GM12878 (cell line): ENCODE results near the gene ZCCHC17. TPM values are rescaled to one million over a fixed set of nuclear protein-coding genes. Genes with fewer than 3 reads are reported as not detected.

ENCODE experiments used
- ATAC-seq: fragments of 200-7000 bp; cut with Tn5 transposase; 3 replicates; pipeline ENCODE4 v1.9.1; 2020; ENCODE audit warnings: mild to moderate bottlenecking, moderate library complexity
- BruUV-seq: library from RNA; stranded (reverse); fragments of 400-500 nt; replicated peaks from 2 replicates; lab custom pipeline; 2021; lab: Mats Ljungman, UMichigan
- CTCF ChIA-PET: fragments of 300-600 bp; sonication (Branson Sonifier 250); formaldehyde crosslinking; extraction: SDS; loops from one replicate; lab custom pipeline; 2021; ENCODE audit warnings: inconsistent platforms; lab: Yijun Ruan, JAX
- POLR2A ChIA-PET: fragments of 350-600 bp; formaldehyde crosslinking; extraction: SDS; loops from one replicate; lab custom pipeline; 2021; ENCODE audit warnings: inconsistent platforms; lab: Charles Lee
- RAD21 ChIA-PET: fragments of 300-600 bp; sonication (Branson Sonifier 250); formaldehyde crosslinking; loops from one replicate; lab custom pipeline; 2023; ENCODE audit warnings: antibody characterized with exemption; ENCODE audit not compliant: unreplicated experiment; lab: Charles Lee
- SMC1A ChIA-PET: fragments of 300-600 bp; sonication (Branson Sonifier 250); formaldehyde crosslinking; loops from one replicate; lab custom pipeline; 2023; ENCODE audit not compliant: unreplicated experiment, uncharacterized antibody; lab: Charles Lee
- DNase-seq: peaks from one replicate; pipeline ENCODE4 v3.0.0-alpha.2; 2011; ENCODE audit warnings: low read depth, low spot score
- FAIRE-seq: peaks from 3 replicates; lab custom pipeline; 2011; peaks lifted over from hg19 to GRCh38; lab: Jason Lieb, UNC
- H2AFZ ChIP-seq: 2 replicates; pipeline ENCODE4 v1.6.0; 2011; ENCODE audit warnings: low read depth, low read length, control low read depth; ENCODE audit not compliant: control insufficient read depth
- H3K27ac ChIP-seq: 2 replicates; pipeline ENCODE4 v1.5.1; 2011; ENCODE audit warnings: control low read depth; ENCODE audit not compliant: control insufficient read depth, insufficient read depth
- H3K27me3 ChIP-seq, 2 experiments: replicated peaks in 1 of 2; 2 replicates each; pipeline versions ENCODE4 v1.6.0 to v1.6.1; 2011; ENCODE audit warnings: low read length in 1 of 2; ENCODE audit not compliant: control insufficient read depth in 2 of 2, insufficient read depth in 2 of 2
- H3K36me3 ChIP-seq, 2 experiments: 2 replicates each; pipeline ENCODE4 v1.5.1; 2011; ENCODE audit warnings: low read length in 1 of 2; ENCODE audit not compliant: control insufficient read depth in 2 of 2, insufficient read depth in 2 of 2
- H3K4me1 ChIP-seq: 2 replicates; pipeline ENCODE4 v1.6.1; 2011; ENCODE audit warnings: mild to moderate bottlenecking, low read length, moderate library complexity, mixed read lengths; ENCODE audit not compliant: control insufficient read depth, insufficient read depth
- H3K4me2 ChIP-seq: 2 replicates; pipeline ENCODE4 v1.6.0; 2011; ENCODE audit warnings: control low read depth; ENCODE audit not compliant: control insufficient read depth, insufficient read depth
- H3K4me3 ChIP-seq: fragments of 200-600 bp; sonication (generic); 2 replicates; pipeline ENCODE4 v1.5.1; 2016
- H3K79me2 ChIP-seq: 2 replicates; pipeline ENCODE4 v1.6.0; 2011; ENCODE audit warnings: low read length; ENCODE audit not compliant: control insufficient read depth, insufficient read depth
- H3K9ac ChIP-seq: 2 replicates; pipeline ENCODE4 v1.8.0; 2011; ENCODE audit warnings: low read length, control low read depth, mixed read lengths; ENCODE audit not compliant: control insufficient read depth, insufficient read depth
- H3K9me3 ChIP-seq: replicated peaks from 3 replicates; pipeline ENCODE4 v1.5.1; 2011; ENCODE audit warnings: mild to moderate bottlenecking, low read length; ENCODE audit not compliant: control insufficient read depth, insufficient read depth
- H4K20me1 ChIP-seq: 2 replicates; pipeline ENCODE4 v1.6.0; 2011; ENCODE audit not compliant: control insufficient read depth, insufficient read depth
- ASH2L ChIP-seq: fragments of 300-600, 200-600 bp; sonication (generic); IDR thresholded peaks from 2 replicates; pipeline ENCODE4 v1.6.1; 2017; ENCODE audit warnings: low read depth, mild to moderate bottlenecking, borderline replicate concordance
- CHD1 ChIP-seq: IDR thresholded peaks from 2 replicates; pipeline ENCODE4 v1.6.1; 2012; ENCODE audit warnings: low read depth, low read length, improper control_type of control experiment
- CHD4 ChIP-seq: fragments of 200-600 bp; sonication (generic); IDR thresholded peaks from 2 replicates; pipeline ENCODE4 v1.6.1; 2016; ENCODE audit warnings: mild to moderate bottlenecking
- ESRRA ChIP-seq: IDR thresholded peaks from 2 replicates; pipeline ENCODE4 v1.6.1; 2012; ENCODE audit warnings: mild to moderate bottlenecking, low read length, improper control_type of control experiment
- FOXK2 ChIP-seq: fragments of 450-650 bp; IDR thresholded peaks from 2 replicates; pipeline ENCODE4 v1.6.1; 2017; ENCODE audit warnings: mild to moderate bottlenecking, moderate library complexity
- HCFC1 ChIP-seq: fragments of 150-350 bp; IDR thresholded peaks from 2 replicates; pipeline ENCODE4 v1.6.1; 2014; ENCODE audit warnings: low read length
- LARP7 ChIP-seq: fragments of 450-650 bp; IDR thresholded peaks from 2 replicates; pipeline ENCODE4 v1.6.1; 2017; ENCODE audit warnings: mild to moderate bottlenecking
- MYB ChIP-seq: fragments of 150-350 bp; IDR thresholded peaks from 2 replicates; pipeline ENCODE4 v1.6.1; 2014; ENCODE audit warnings: mild to moderate bottlenecking, low read depth, low read length, borderline replicate concordance
- NR2C1 ChIP-seq: fragments of 450-650 bp; IDR thresholded peaks from 2 replicates; pipeline ENCODE4 v1.6.1; 2017; ENCODE audit warnings: antibody characterized with exemption, mild to moderate bottlenecking, moderate library complexity
- NR2F1 ChIP-seq: fragments of 450-650 bp; conservative IDR thresholded peaks from 2 replicates; pipeline ENCODE4 v1.6.1; 2017; ENCODE audit warnings: mild to moderate bottlenecking
- SIX5 ChIP-seq: IDR thresholded peaks from 2 replicates; pipeline ENCODE4 v1.6.1; 2011; ENCODE audit warnings: mild to moderate bottlenecking, low read depth, low read length, moderate library complexity; ENCODE audit not compliant: severe bottlenecking
- SUPT20H ChIP-seq: IDR thresholded peaks from 2 replicates; pipeline ENCODE4 v1.6.1; 2011; ENCODE audit warnings: low read depth, mild to moderate bottlenecking, low read length, moderate library complexity, borderline replicate concordance; ENCODE audit not compliant: control insufficient read depth
- YY1 ChIP-seq: IDR thresholded peaks from 2 replicates; pipeline ENCODE4 v1.6.1; 2011; ENCODE audit warnings: low read depth, mild to moderate bottlenecking, low read length
- ZBED1 ChIP-seq: IDR thresholded peaks from 2 replicates; pipeline ENCODE4 v1.6.1; 2016; ENCODE audit warnings: borderline replicate concordance
- ZNF217 ChIP-seq: fragments of 450-650 bp; IDR thresholded peaks from 2 replicates; pipeline ENCODE4 v1.6.1; 2017; ENCODE audit warnings: antibody characterized with exemption, mild to moderate bottlenecking
- WGBS: methylation state at CpG from one replicate; pipeline ENCODE4 v1.1.6; 2016; ENCODE audit warnings: low lambda C conversion rate; ENCODE audit not compliant: insufficient replicate concordance, insufficient coverage; ENCODE audit errors: missing lambda C conversion rate; 5-methylcytosine and 5-hydroxymethylcytosine counted together
- in situ Hi-C: fragments of 300-500 bp; cut with MboI; formaldehyde crosslinking; loops from 9 replicates; pipeline ENCODE4 v1.14.3; 2018; ENCODE audit warnings: mixed read lengths
- intact Hi-C: fragments of 100-400 bp; cut with micrococcal nuclease; formaldehyde crosslinking; loops from one replicate; pipeline ENCODE4 v1.14.2; 2022; ENCODE audit not compliant: unreplicated experiment
- polyA plus RNA-seq, 11 experiments: library from polyadenylated mRNA; depleted of rRNA in 4 of 11; unstranded in 6 of 11; stranded (reverse) in 5 of 11; fragments of >200 nt; fragmentation: Nextera tagmentation in 4 of 11; fragmentation: Illumina TruSeq in 1 of 11; extraction: Ambion mirVana in 4 of 11; extraction: Trizol in 1 of 11; gene quantifications; 1 replicate in 1 of 11; 2 replicates in 10 of 11; pipeline versions ENCODE4 v1.2.1 to v1.2.3, GENCODE V29; 2011 to 2016; ENCODE audit warnings: inconsistent platforms in 2 of 11, missing spikeins in 2 of 11, low read depth in 1 of 11
- total RNA-seq, 4 experiments: library from RNA; depleted of rRNA in 3 of 4; stranded (reverse); fragments of >200 nt in 3 of 4; fragmentation: Illumina TruSeq in 1 of 4; extraction: Trizol in 1 of 4; gene quantifications; 2 replicates each; pipeline versions ENCODE4 v1.2.1 to v1.2.3, GENCODE V29; 2013 to 2021
- TF ChIP-seq, protein P1 (sequence below): fragments of 450-650 bp; IDR thresholded peaks from 2 replicates; pipeline ENCODE4 v1.6.1; 2017; ENCODE audit warnings: mild to moderate bottlenecking, moderate library complexity

The ZCCHC17 gene
- total and polyA plus RNA-seq, 10 of the 15 experiments (the other 5 are each of a cell fraction or from before 2014, with no cell fraction given): 22.3 to 86.3 (median 47.0) TPM

DNA sequence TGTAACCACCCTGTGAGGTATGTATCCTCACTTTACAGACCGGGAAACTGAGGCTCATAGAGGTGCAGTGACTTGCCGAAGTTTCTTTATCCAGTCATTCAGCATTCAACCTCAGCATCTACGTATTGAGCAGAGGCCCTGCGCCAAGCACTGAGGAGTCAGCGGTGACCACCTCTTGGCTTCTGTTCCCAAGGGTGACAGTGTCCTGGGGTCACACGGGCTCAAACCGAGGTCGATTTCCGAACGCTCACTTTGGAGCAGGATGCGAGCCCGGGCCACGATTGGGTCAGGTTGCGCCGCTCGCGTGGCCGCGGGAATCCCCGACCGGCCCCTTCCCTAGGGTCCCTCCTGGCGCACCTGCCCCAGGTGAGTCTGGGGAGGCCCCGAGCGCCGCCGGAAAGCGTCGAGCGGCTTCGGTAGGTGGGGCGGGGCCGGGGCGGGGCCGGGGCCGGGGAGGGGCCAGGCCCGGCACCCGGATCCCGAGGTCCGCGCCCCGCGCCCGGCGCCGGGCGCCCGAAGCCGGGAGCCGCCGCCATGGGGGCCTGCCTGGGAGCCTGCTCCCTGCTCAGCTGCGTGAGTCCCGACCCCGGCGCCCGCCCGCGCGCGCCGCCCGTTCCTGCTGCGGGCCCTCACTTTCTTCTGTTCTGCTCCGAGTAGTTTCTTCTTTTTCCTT lies 116.0 kb downstream of the ZCCHC17 start, which contains the start of gene SERINC2:
TSS of gene SERINC2 (plus strand) at position 482 of the 673 bp plus-strand sequence. CDS start at position 535, 53 bp downstream.
- no peaks in the 10 kb centered on the region for H4K20me1 ChIP-seq
- H3K9me3 ChIP-seq: no peaks in the 10 kb centered on the region
- BruUV-seq: no TSS peak
- peaks cover 5% of the 10 kb centered on the region; the same call in 1 of the 2 replicates for H3K4me1 ChIP-seq
- no peak for FAIRE-seq
- CTCF ChIA-PET: interaction anchor here (1.7 to 5.7 kb wide), 4 partner anchors 8 to 227 kb away, joined by 4 to 39 read pairs (median 9); no protein-coding TSS in a partner anchor
- SMC1A ChIA-PET: interaction anchor here (1.0 to 1.6 kb wide), 2 partner anchors 137 to 179 kb away, joined by 3 to 5 read pairs; no protein-coding TSS in a partner anchor
- POLR2A ChIA-PET: no interaction called here
- 3% methylated on average over 48 of the region's 63 CpGs for WGBS
- no peaks in the 10 kb centered on the region for H3K36me3 ChIP-seq
- DNase-seq: no peak
- ATAC-seq: peak; percentile 81
- intact Hi-C loops: no loop called here
- RAD21 ChIA-PET: interaction anchor here (0.8 to 1.0 kb wide), 2 partner anchors 9 to 10 kb away, joined by 3 to 5 read pairs; no protein-coding TSS in a partner anchor
- H2AFZ ChIP-seq: peak within 1 kb of the TSS; percentile 5
- peaks cover 2 to 12% of the 10 kb centered on the region in 2 experiments; a peak in 3 of 4 replicates for H3K27me3 ChIP-seq
- H3K4me2 ChIP-seq: peak within 1 kb of the TSS; percentile 86
- H3K4me3 ChIP-seq: peak within 1 kb of the TSS; percentile 65
- TF ChIP-seq FOXK2: no peak
- no peak for TF ChIP-seq YY1
- no peak for TF ChIP-seq SUPT20H
- TF ChIP-seq NR2F1: no peak
- no peak for TF ChIP-seq CHD1
- TF ChIP-seq LARP7: no peak
- no peak for TF ChIP-seq ASH2L
- TF ChIP-seq CHD4: no peak
- TF ChIP-seq SIX5: no peak
- TF ChIP-seq, protein P1, sequence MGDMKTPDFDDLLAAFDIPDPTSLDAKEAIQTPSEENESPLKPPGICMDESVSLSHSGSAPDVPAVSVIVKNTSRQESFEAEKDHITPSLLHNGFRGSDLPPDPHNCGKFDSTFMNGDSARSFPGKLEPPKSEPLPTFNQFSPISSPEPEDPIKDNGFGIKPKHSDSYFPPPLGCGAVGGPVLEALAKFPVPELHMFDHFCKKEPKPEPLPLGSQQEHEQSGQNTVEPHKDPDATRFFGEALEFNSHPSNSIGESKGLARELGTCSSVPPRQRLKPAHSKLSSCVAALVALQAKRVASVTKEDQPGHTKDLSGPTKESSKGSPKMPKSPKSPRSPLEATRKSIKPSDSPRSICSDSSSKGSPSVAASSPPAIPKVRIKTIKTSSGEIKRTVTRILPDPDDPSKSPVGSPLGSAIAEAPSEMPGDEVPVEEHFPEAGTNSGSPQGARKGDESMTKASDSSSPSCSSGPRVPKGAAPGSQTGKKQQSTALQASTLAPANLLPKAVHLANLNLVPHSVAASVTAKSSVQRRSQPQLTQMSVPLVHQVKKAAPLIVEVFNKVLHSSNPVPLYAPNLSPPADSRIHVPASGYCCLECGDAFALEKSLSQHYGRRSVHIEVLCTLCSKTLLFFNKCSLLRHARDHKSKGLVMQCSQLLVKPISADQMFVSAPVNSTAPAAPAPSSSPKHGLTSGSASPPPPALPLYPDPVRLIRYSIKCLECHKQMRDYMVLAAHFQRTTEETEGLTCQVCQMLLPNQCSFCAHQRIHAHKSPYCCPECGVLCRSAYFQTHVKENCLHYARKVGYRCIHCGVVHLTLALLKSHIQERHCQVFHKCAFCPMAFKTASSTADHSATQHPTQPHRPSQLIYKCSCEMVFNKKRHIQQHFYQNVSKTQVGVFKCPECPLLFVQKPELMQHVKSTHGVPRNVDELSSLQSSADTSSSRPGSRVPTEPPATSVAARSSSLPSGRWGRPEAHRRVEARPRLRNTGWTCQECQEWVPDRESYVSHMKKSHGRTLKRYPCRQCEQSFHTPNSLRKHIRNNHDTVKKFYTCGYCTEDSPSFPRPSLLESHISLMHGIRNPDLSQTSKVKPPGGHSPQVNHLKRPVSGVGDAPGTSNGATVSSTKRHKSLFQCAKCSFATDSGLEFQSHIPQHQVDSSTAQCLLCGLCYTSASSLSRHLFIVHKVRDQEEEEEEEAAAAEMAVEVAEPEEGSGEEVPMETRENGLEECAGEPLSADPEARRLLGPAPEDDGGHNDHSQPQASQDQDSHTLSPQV: no peak
- no peak for TF ChIP-seq MYB
- no peak for TF ChIP-seq HCFC1
- no peak for TF ChIP-seq NR2C1
- TF ChIP-seq ESRRA: no peak
- no peak for TF ChIP-seq ZBED1
- TF ChIP-seq ZNF217: no peak
- TF ChIP-seq, all 136 proteins: peak for 0
- Histone ChIP-seq H3K9ac (no peak within 1 kb of the TSS), H3K79me2 (no peaks in the 10 kb centered on the region), H3K27ac (no peak within 1 kb of the TSS)
- in situ Hi-C loops: no loop called here
